Neural progenitor cell (in vitro differentiated cells): ENCODE measurements around the gene GGN. TPM values are rescaled to one million over a fixed set of nuclear protein-coding genes. Genes with fewer than 3 reads are reported as not detected.

Source experiments
- DNase-seq: peaks from one replicate; pipeline ENCODE4 v3.0.0-alpha.2; 2016; ENCODE audit warnings: low spot score
- H2AFZ ChIP-seq: fragments of 200-600 bp; sonication (generic); replicated peaks from 2 replicates; pipeline ENCODE4 v1.6.1; 2016; ENCODE audit warnings: antibody characterized with exemption
- H3F3A ChIP-seq: fragments of 200-600 bp; sonication (generic); 2 replicates; pipeline ENCODE4 v1.6.1; 2016; ENCODE audit warnings: antibody characterized with exemption, low read depth
- H3K27ac ChIP-seq: fragments of 200-600 bp; sonication (generic); 2 replicates; pipeline ENCODE4 v1.5.1; 2016; ENCODE audit warnings: mild to moderate bottlenecking
- H3K27me3 ChIP-seq: fragments of 200-600 bp; sonication (generic); 2 replicates; pipeline ENCODE4 v1.6.1; 2016; ENCODE audit warnings: mild to moderate bottlenecking, moderate library complexity
- H3K36me3 ChIP-seq: fragments of 200-600 bp; sonication (generic); 2 replicates; pipeline ENCODE4 v1.5.1; 2016
- H3K4me1 ChIP-seq: fragments of 200-600 bp; sonication (generic); 2 replicates; pipeline ENCODE4 v1.6.1; 2016; ENCODE audit warnings: mixed run types
- H3K4me2 ChIP-seq: fragments of 200-600 bp; sonication (generic); 2 replicates; pipeline ENCODE4 v1.6.1; 2016
- H3K4me3 ChIP-seq: fragments of 200-600 bp; sonication (generic); 2 replicates; pipeline ENCODE4 v1.5.1; 2016
- H3K79me2 ChIP-seq: fragments of 200-600 bp; sonication (generic); 2 replicates; pipeline ENCODE4 v1.6.1; 2016; ENCODE audit warnings: low read depth
- H3K9ac ChIP-seq: fragments of 200-600 bp; sonication (generic); 2 replicates; pipeline ENCODE4 v1.6.1; 2016
- H3K9me3 ChIP-seq: fragments of 200-600 bp; sonication (generic); 2 replicates; pipeline ENCODE4 v1.5.1; 2016; ENCODE audit warnings: low read depth
- H4K20me1 ChIP-seq: fragments of 200-600 bp; sonication (generic); 2 replicates; pipeline ENCODE4 v1.6.1; 2016; ENCODE audit warnings: low read depth
- H3K27ac Mint-ChIP-seq: 3 replicates; pipeline ENCODE4 v1.8.0; 2021; ENCODE audit warnings: mixed read lengths
- H3K27me3 Mint-ChIP-seq: 2 replicates; pipeline ENCODE4 v1.8.0; 2022; ENCODE audit warnings: low read depth, mild to moderate bottlenecking, inconsistent platforms, moderate library complexity, mixed read lengths; ENCODE audit not compliant: insufficient read depth
- H3K36me3 Mint-ChIP-seq: 3 replicates; pipeline ENCODE4 v1.8.0; 2021; ENCODE audit warnings: mixed read lengths
- H3K4me1 Mint-ChIP-seq: 3 replicates; pipeline ENCODE4 v1.8.0; 2021; ENCODE audit warnings: mixed read lengths
- H3K4me3 Mint-ChIP-seq: 3 replicates; pipeline ENCODE4 v1.8.0; 2021; ENCODE audit warnings: mild to moderate bottlenecking, moderate library complexity, mixed read lengths
- H3K9me3 Mint-ChIP-seq: 3 replicates; pipeline ENCODE4 v1.8.0; 2020; ENCODE audit warnings: mixed read lengths
- CTCF ChIP-seq: fragments of 200-600 bp; sonication (generic); IDR thresholded peaks from 2 replicates; pipeline ENCODE4 v1.5.1; 2017; ENCODE audit warnings: antibody characterized with exemption, mild to moderate bottlenecking
- EZH2 ChIP-seq: fragments of 200-600 bp; sonication (generic); IDR thresholded peaks from 2 replicates; pipeline ENCODE4 v1.6.1; 2017; ENCODE audit warnings: antibody characterized with exemption, mild to moderate bottlenecking, moderate library complexity
- EZH2phosphoT487 ChIP-seq: fragments of 200-600 bp; sonication (generic); IDR thresholded peaks from 2 replicates; pipeline ENCODE4 v1.6.1; 2017; ENCODE audit warnings: antibody characterized with exemption
- total RNA-seq: library from RNA; depleted of rRNA; stranded (reverse); fragments of >200 nt; gene quantifications from 2 replicates; pipeline ENCODE4 v1.2.3, GENCODE V29; 2015; ENCODE audit warnings: low replicate concordance

GGN gene
- total RNA-seq, 1 donor from 2014 or later, result not detected

GRCh38 chr19:38374332-38375097 is 13.3 kb downstream of the GGN start, which contains the start of gene PSMD8:
PSMD8 (plus strand) TSS chr19:38374571; CDS start chr19:38374602, 31 bp downstream.
- Mint-ChIP-seq H3K4me1 (peaks cover 22% of the 10 kb centered on the region), H3K9me3 (no peaks in the 10 kb centered on the region), H3K27ac (peak within 1 kb of the TSS; percentile 91), H3K4me3 (peak within 1 kb of the TSS; percentile 96), H3K36me3 (peaks cover 6% of the 10 kb centered on the region), H3K27me3 (peaks cover 8% of the 10 kb centered on the region)
- Histone ChIP-seq H3K4me1 (peaks cover 11% of the 10 kb centered on the region), H3K9ac (peak within 1 kb of the TSS; percentile 94), H4K20me1 (peaks cover 20% of the 10 kb centered on the region), H3K9me3 (no peaks in the 10 kb centered on the region), H3K27ac (no peak within 1 kb of the TSS), H3F3A (peaks cover 7% of the 10 kb centered on the region), H3K79me2 (peaks cover 32% of the 10 kb centered on the region), H3K36me3 (no peaks in the 10 kb centered on the region), H3K4me3 (peak within 1 kb of the TSS; percentile 98), H3K27me3 (peaks cover 11% of the 10 kb centered on the region), H3K4me2 (peak within 1 kb of the TSS; percentile 99), H2AFZ (peak within 1 kb of the TSS; percentile 93)
- peak; percentile 100 for DNase-seq
- TF ChIP-seq EZH2phosphoT487 (no peak), CTCF (peak; percentile 45)

GRCh38 chr19:38373907-38374331 is 13.9 kb downstream of the GGN start:
- no peaks in the 10 kb centered on the region for H3K36me3 ChIP-seq
- peaks cover 32% of the 10 kb centered on the region for H3K79me2 ChIP-seq
- peaks cover 7% of the 10 kb centered on the region for H3F3A ChIP-seq
- peak overlapping the region; percentile 73 for H3K4me2 ChIP-seq
- peak overlapping the region; percentile 45 for H2AFZ ChIP-seq
- Mint-ChIP-seq H3K27me3 (peaks cover 9% of the 10 kb centered on the region), H3K9me3 (no peaks in the 10 kb centered on the region), H3K27ac (peak overlapping the region; percentile 88), H3K4me1 (peaks cover 22% of the 10 kb centered on the region), H3K36me3 (peaks cover 4% of the 10 kb centered on the region), H3K4me3 (peak overlapping the region; percentile 96)
- H3K27me3 ChIP-seq, result peaks cover 11% of the 10 kb centered on the region
- H3K4me3 ChIP-seq, result peak overlapping the region; percentile 42
- H3K4me1 ChIP-seq, result peaks cover 11% of the 10 kb centered on the region
- TF ChIP-seq EZH2 (no peak), EZH2phosphoT487 (no peak), CTCF (no peak)
- no peak overlapping the region for H3K9ac ChIP-seq
- H4K20me1 ChIP-seq, result peaks cover 20% of the 10 kb centered on the region
- H3K9me3 ChIP-seq, result no peaks in the 10 kb centered on the region
- no peak for DNase-seq
- no peak overlapping the region for H3K27ac ChIP-seq

GRCh38 chr19:38371081-38371480 is 16.8 kb downstream of the GGN start:
- no peaks in the 10 kb centered on the region for H3K36me3 Mint-ChIP-seq
- H3K79me2 ChIP-seq, result peaks cover 14% of the 10 kb centered on the region
- peaks cover 11% of the 10 kb centered on the region for H3K27me3 ChIP-seq
- TF ChIP-seq EZH2, result no peak
- no peak for TF ChIP-seq CTCF
- TF ChIP-seq EZH2phosphoT487, result no peak
- no peak for DNase-seq
- no peak overlapping the region for H3K9ac ChIP-seq
- no peak overlapping the region for H3K27ac ChIP-seq
- peaks cover 10% of the 10 kb centered on the region for H4K20me1 ChIP-seq
- H3K27ac Mint-ChIP-seq, result no peak overlapping the region
- H3K4me1 ChIP-seq, result peaks cover 27% of the 10 kb centered on the region
- H3K4me2 ChIP-seq, result no peak overlapping the region
- no peaks in the 10 kb centered on the region for H3K36me3 ChIP-seq
- H3K9me3 Mint-ChIP-seq, result no peaks in the 10 kb centered on the region
- no peak overlapping the region for H2AFZ ChIP-seq
- H3F3A ChIP-seq, result peaks cover 13% of the 10 kb centered on the region
- H3K9me3 ChIP-seq, result no peaks in the 10 kb centered on the region
- H3K4me3 ChIP-seq, result no peak overlapping the region
- peaks cover 12% of the 10 kb centered on the region for H3K27me3 Mint-ChIP-seq
- no peak overlapping the region for H3K4me3 Mint-ChIP-seq
- H3K4me1 Mint-ChIP-seq, result peaks cover 19% of the 10 kb centered on the region
